Measurements from ENCODE around the gene SERPINC1. TPM values are rescaled to one million over a fixed set of nuclear protein-coding genes. Genes with fewer than 3 reads are reported as not detected.

Gene SERPINC1
- total and polyA plus RNA-seq, 9 of the 15 experiments (the other 6 are each of a cell fraction or from before 2014, with no cell fraction given) = 0.07 to 1.2 (median 0.50) TPM

DNA sequence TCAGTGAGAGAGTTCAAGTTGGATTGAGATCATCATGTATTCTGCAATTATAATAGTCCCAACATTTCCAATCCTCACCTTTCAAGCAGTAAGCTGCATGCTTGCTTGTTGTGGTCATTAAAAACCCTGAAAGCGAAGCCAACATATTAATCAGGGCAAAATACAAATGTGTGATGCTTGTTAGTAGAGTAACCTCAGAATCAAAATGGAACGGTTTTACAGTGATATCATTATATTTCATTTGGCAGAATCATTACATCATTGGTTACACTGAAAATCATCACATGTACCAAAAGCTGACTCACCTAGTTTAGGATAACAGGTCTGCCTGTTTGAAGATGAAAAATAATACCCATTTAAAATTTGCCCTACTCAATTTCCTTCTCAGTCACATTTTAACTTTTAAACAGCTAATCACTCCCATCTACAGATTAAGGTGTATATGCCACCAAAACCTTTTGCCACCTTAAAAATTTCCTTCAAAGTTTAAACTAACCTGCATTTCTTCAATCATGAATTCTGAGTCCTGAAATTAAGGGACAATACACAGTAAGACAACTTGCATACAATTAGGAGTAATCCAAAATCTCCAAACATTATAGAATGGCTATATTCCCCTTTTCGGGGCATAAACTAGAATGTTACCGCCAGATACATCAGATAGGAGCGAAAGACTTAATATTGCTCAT lies 52.8 kb downstream of the SERPINC1 start (continued):
- TF ChIP-seq, protein P1, sequence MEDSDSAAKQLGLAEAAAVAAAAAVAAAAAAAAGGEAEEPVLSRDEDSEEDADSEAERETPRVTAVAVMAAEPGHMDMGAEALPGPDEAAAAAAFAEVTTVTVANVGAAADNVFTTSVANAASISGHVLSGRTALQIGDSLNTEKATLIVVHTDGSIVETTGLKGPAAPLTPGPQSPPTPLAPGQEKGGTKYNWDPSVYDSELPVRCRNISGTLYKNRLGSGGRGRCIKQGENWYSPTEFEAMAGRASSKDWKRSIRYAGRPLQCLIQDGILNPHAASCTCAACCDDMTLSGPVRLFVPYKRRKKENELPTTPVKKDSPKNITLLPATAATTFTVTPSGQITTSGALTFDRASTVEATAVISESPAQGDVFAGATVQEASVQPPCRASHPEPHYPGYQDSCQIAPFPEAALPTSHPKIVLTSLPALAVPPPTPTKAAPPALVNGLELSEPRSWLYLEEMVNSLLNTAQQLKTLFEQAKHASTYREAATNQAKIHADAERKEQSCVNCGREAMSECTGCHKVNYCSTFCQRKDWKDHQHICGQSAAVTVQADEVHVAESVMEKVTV (CRISPR knock-in tag; IDR thresholded peaks at IDR 0.05) = peak; percentile 9; the same call in 1 of the 2 replicates
- TF ChIP-seq GATA2 (CRISPR knock-in tag; IDR thresholded peaks at IDR 0.05) = no peak
- no peak for TF ChIP-seq ZNF143 (CRISPR knock-in tag; IDR thresholded peaks at IDR 0.05)
- TF ChIP-seq ZNF75A (CRISPR knock-in tag; IDR thresholded peaks at IDR 0.05) = no peak
- TF ChIP-seq KLF16 (IDR thresholded peaks at IDR 0.05) = no peak
- TF ChIP-seq BMI1 (IDR thresholded peaks at IDR 0.05; ENCODE audit: low read length) = no peak

GRCh38 chr1:173863224-173864161 lies 53.6 kb downstream of the SERPINC1 start:
- in situ Hi-C loops (cut with MboI) = no loop called here
- no peak for FAIRE-seq
- peaks cover 47% of the 10 kb centered on the region for H3K79me2 ChIP-seq (ENCODE audit: control insufficient read depth, insufficient read depth, low read length)
- no peak for ATAC-seq
- peak overlapping the region; percentile 95 for H3K27ac ChIP-seq (ENCODE audit: extremely low read depth, low read depth, low read length)
- peaks cover 47% of the 10 kb centered on the region for H4K20me1 ChIP-seq (replicated peaks; ENCODE audit: control insufficient read depth, insufficient read depth, low read length)
- H3K36me3 ChIP-seq (ENCODE audit: control insufficient read depth, insufficient read depth, low read length) = peaks cover 65% of the 10 kb centered on the region
- H3K27me3 ChIP-seq (ENCODE audit: control insufficient read depth in 2 of 2, insufficient read depth in 2 of 2, low read length in 2 of 2) = no peaks in the 10 kb centered on the region; a peak in 1 of 5 replicates
- peak overlapping the region; percentile 86; the same call in 1 of the 2 replicates for H3K4me3 ChIP-seq
- peak in 1 of 4 experiments; percentile 16 for DNase-seq (ENCODE audit: extremely low read depth in 1 of 4, low spot score in 3 of 4)
- BruUV-seq (replicated peaks) = no TSS peak
- H3K9ac ChIP-seq (ENCODE audit: insufficient read depth in 1 of 2, low read depth in 2 of 2, low read length in 2 of 2) = peak overlapping the region; percentile 62 to 97; a peak in 2 of 4 replicates
- peaks cover 2% of the 10 kb centered on the region for H3K9me1 ChIP-seq (ENCODE audit: control insufficient read depth, insufficient read depth, low read length)
- H3K4me1 ChIP-seq (replicated peaks in 1 of 2; ENCODE audit: control insufficient read depth in 2 of 2, insufficient read depth in 2 of 2, low read length in 2 of 2) = peaks cover 0 to 9% of the 10 kb centered on the region in 2 experiments; a peak in 2 of 5 replicates
- peak overlapping the region; percentile 100 for H3K4me2 ChIP-seq (ENCODE audit: insufficient read depth, low read length)
- intact Hi-C loops (cut with micrococcal nuclease) = no loop called here
- POLR2A ChIA-PET = interaction anchor here (0.6 to 9.7 kb wide), 8 partner anchors 10 to 204 kb away, joined by 3 to 183 read pairs (median 4); partner anchors contain the start of genes DARS2 and SERPINC1
- H3K9me3 ChIP-seq (replicated peaks; ENCODE audit: control insufficient read depth, insufficient read depth, low read depth, low read length) = no peaks in the 10 kb centered on the region
- CTCF ChIA-PET (ENCODE audit: low intra/inter-chr PET ratio) = no interaction called here
- H2AFZ ChIP-seq (ENCODE audit: low read depth, low read length) = no peak overlapping the region
- peak in 1 of 2 experiments; percentile 87; a peak in 2 of 4 replicates for TF ChIP-seq TEAD1 (CRISPR knock-in tag; IDR thresholded peaks at IDR 0.05)
- TF ChIP-seq ZNF41 (CRISPR knock-in tag; conservative IDR thresholded peaks at IDR 0.05) = 0 out of 2 replicates have a peak, but pooled peaks have one; percentile 64
- TF ChIP-seq BRD9 (IDR thresholded peaks at IDR 0.05; ENCODE audit: low read depth, partially characterized antibody) = no peak
- TF ChIP-seq RHOXF2B (CRISPR knock-in tag; conservative IDR thresholded peaks at IDR 0.05) = no peak
- TF ChIP-seq, protein P2, sequence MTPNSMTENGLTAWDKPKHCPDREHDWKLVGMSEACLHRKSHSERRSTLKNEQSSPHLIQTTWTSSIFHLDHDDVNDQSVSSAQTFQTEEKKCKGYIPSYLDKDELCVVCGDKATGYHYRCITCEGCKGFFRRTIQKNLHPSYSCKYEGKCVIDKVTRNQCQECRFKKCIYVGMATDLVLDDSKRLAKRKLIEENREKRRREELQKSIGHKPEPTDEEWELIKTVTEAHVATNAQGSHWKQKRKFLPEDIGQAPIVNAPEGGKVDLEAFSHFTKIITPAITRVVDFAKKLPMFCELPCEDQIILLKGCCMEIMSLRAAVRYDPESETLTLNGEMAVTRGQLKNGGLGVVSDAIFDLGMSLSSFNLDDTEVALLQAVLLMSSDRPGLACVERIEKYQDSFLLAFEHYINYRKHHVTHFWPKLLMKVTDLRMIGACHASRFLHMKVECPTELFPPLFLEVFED (CRISPR knock-in tag; conservative IDR thresholded peaks at IDR 0.05) = peak; percentile 44; the same call in 1 of the 2 replicates
- TF ChIP-seq DLX4 (CRISPR knock-in tag; IDR thresholded peaks at IDR 0.05) = peak; percentile 75; the same call in 1 of the 2 replicates
- TF ChIP-seq, protein P3, sequence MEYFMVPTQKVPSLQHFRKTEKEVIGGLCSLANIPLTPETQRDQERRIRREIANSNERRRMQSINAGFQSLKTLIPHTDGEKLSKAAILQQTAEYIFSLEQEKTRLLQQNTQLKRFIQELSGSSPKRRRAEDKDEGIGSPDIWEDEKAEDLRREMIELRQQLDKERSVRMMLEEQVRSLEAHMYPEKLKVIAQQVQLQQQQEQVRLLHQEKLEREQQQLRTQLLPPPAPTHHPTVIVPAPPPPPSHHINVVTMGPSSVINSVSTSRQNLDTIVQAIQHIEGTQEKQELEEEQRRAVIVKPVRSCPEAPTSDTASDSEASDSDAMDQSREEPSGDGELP (CRISPR knock-in tag; IDR thresholded peaks at IDR 0.05; ENCODE audit: borderline replicate concordance) = no peak
- peak; percentile 82; the same call in 1 of the 2 replicates for TF ChIP-seq ZNF445 (CRISPR knock-in tag; IDR thresholded peaks at IDR 0.05; ENCODE audit: low read depth)

All from K562 (cell line).